ENCODE measurements around the gene CAMK4. TPM values are rescaled to one million over a fixed set of nuclear protein-coding genes. Genes with fewer than 3 reads are reported as not detected.

The CAMK4 gene
- total and polyA plus RNA-seq, 2 of the 8 experiments (the other 6 are each of a cell fraction or from before 2014, with no cell fraction given), result 1.8 to 8.3 TPM

- Histone ChIP-seq H2BK12ac (ENCODE audit: low read depth, low read length) (no peak overlapping the region), H3K4me1 (replicated peaks in 1 of 4; ENCODE audit: control insufficient read depth in 3 of 4, insufficient read depth in 4 of 4, low read length in 3 of 4) (no peaks in the 10 kb centered on the region), H2BK120ac (replicated peaks; ENCODE audit: low read depth, low read length) (no peak overlapping the region), H2BK15ac (ENCODE audit: low read length) (no peak overlapping the region), H3K9me3 (ENCODE audit: insufficient read depth in 2 of 2, low read depth in 1 of 2, low read length in 1 of 2) (no peaks in the 10 kb centered on the region), H3K56ac (replicated peaks; ENCODE audit: insufficient read length, low read depth, low read length) (no peak overlapping the region), H3K23ac (ENCODE audit: insufficient read length) (no peak overlapping the region), H3K79me1 (ENCODE audit: low read depth, low read length) (no peaks in the 10 kb centered on the region), H2BK5ac (ENCODE audit: low read depth, low read length) (no peak overlapping the region), H3K18ac (ENCODE audit: extremely low read depth, low read length) (no peak overlapping the region), H3K36me3 (ENCODE audit: control insufficient read depth in 2 of 4, insufficient read depth in 4 of 4, low read length in 3 of 4) (no peaks in the 10 kb centered on the region), H2AK5ac (ENCODE audit: low read depth, low read length) (no peak overlapping the region), H3K23me2 (ENCODE audit: low read depth, low read length) (no peaks in the 10 kb centered on the region), H4K5ac (ENCODE audit: insufficient read length, low read depth, low read length) (no peak overlapping the region), H3K79me2 (ENCODE audit: control insufficient read depth in 1 of 2, insufficient read depth in 2 of 2, low read length in 2 of 2) (no peaks in the 10 kb centered on the region), H3K27ac (ENCODE audit: low read depth, low read length) (no peak overlapping the region), H2BK20ac (ENCODE audit: low read length) (no peak overlapping the region), H4K8ac (ENCODE audit: extremely low read depth, insufficient read depth, low read length) (no peak overlapping the region), H3K4me3 (ENCODE audit: extremely low read depth in 1 of 4, insufficient read depth in 2 of 4, low read depth in 3 of 4, low read length in 4 of 4) (no peak overlapping the region), H4K91ac (replicated peaks; ENCODE audit: insufficient read length, low read length) (no peak overlapping the region), H3K9ac (replicated peaks in 1 of 4; ENCODE audit: extremely low read depth in 1 of 4, low read depth in 3 of 4, low read length in 3 of 4) (no peak overlapping the region), H3K14ac (ENCODE audit: insufficient read length) (no peak overlapping the region), H3K27me3 (replicated peaks in 1 of 4; ENCODE audit: control insufficient read depth in 3 of 4, extremely low read depth in 1 of 4, insufficient read depth in 3 of 4, low read length in 3 of 4) (no peaks in the 10 kb centered on the region), H2AFZ (ENCODE audit: low read length) (no peak overlapping the region), H4K20me1 (replicated peaks in 1 of 2; ENCODE audit: control insufficient read depth in 1 of 2, insufficient read depth in 2 of 2, low read length in 2 of 2) (no peaks in the 10 kb centered on the region), H3K4me2 (ENCODE audit: insufficient read depth in 1 of 2, low read depth in 2 of 2, low read length in 2 of 2) (no peak overlapping the region), H3K4ac (replicated peaks; ENCODE audit: insufficient read length, low read depth, low read length) (no peak overlapping the region)
- CTCF ChIA-PET (ENCODE audit: partially characterized antibody), result interaction anchor here (1.0 to 11.4 kb wide), 4 partner anchors 33 to 179 kb away, joined by 3 to 163 read pairs (median 8); no protein-coding TSS in a partner anchor
- DNase-seq (ENCODE audit: low read depth in 1 of 2, low spot score in 2 of 2) (no peak), FAIRE-seq (no peak)
- POLR2A ChIA-PET (ENCODE audit: partially characterized antibody), result no interaction called here
- 82% methylated on average over 3 of the region's 3 CpGs; no CpG with 5 or more reads in 1 of the 2 experiments for WGBS, 2 experiments (ENCODE audit: extremely low coverage in 1 of 2, insufficient coverage in 1 of 2, insufficient read length in 1 of 2, insufficient replicate concordance in 2 of 2, low coverage in 1 of 2, low lambda C conversion rate in 2 of 2, missing lambda C conversion rate in 1 of 2)
- no peak for TF ChIP-seq EZH2 (IDR thresholded peaks at IDR 0.05; ENCODE audit: low read depth, low read length, severe bottlenecking)
- no peak for TF ChIP-seq RBBP5 (IDR thresholded peaks at IDR 0.05; ENCODE audit: borderline replicate concordance, low read depth, low read length)
- no peak for TF ChIP-seq ATF3 (IDR thresholded peaks at IDR 0.05; ENCODE audit: insufficient read depth, low read depth, low read length)
- TF ChIP-seq RAD21 (IDR thresholded peaks at IDR 0.05 in 1 of 2, conservative IDR thresholded peaks at IDR 0.05 in 1 of 2; ENCODE audit: low read depth in 2 of 2, low read length in 2 of 2), result no peak
- TF ChIP-seq SIN3A (conservative IDR thresholded peaks at IDR 0.05 in 1 of 2, IDR thresholded peaks at IDR 0.05 in 1 of 2; ENCODE audit: low read depth in 1 of 2, low read length in 2 of 2), result no peak
- TF ChIP-seq SIX5 (IDR thresholded peaks at IDR 0.05; ENCODE audit: low read depth, low read length), result no peak
- TF ChIP-seq SRF (IDR thresholded peaks at IDR 0.05; ENCODE audit: low read depth, low read length), result no peak
- no peak for TF ChIP-seq GTF2F1 (IDR thresholded peaks at IDR 0.05; ENCODE audit: borderline replicate concordance, low read depth, low read length)
- TF ChIP-seq TAF1 (IDR thresholded peaks at IDR 0.05; ENCODE audit: low read depth, low read length), result no peak
- TF ChIP-seq EGR1 (IDR thresholded peaks at IDR 0.05; ENCODE audit: borderline replicate concordance, low read depth, low read length), result no peak
- no peak for TF ChIP-seq ASH2L (IDR thresholded peaks at IDR 0.05; ENCODE audit: low read length)
- no peak for TF ChIP-seq JUN (IDR thresholded peaks at IDR 0.05; ENCODE audit: low read depth, low read length)
- no peak for TF ChIP-seq SP2 (IDR thresholded peaks at IDR 0.05; ENCODE audit: low read length)
- no peak for TF ChIP-seq POU5F1 (IDR thresholded peaks at IDR 0.05; ENCODE audit: low read depth, low read length)
These were observed 58.6 kb downstream of the CAMK4 start for GRCh38 chr5:111282798-111283197.

Measured in H1 (cell line).